Karpas-422 (cell line): Measurements from ENCODE around the gene NFATC3. TPM values are rescaled to one million over a fixed set of nuclear protein-coding genes. Genes with fewer than 3 reads are reported as not detected.

Source experiments
- DNase-seq: peaks from one replicate; pipeline ENCODE4 v3.0.0-alpha.2; 2015
- H2AFZ ChIP-seq: fragments of 200-600 bp; sonication (generic); 2 replicates; pipeline ENCODE4 v1.6.1; 2014; ENCODE audit warnings: antibody characterized with exemption, low read length, mixed read lengths
- H3K27ac ChIP-seq: fragments of 200-600 bp; sonication (generic); 2 replicates; pipeline ENCODE4 v1.5.1; 2014; ENCODE audit warnings: mild to moderate bottlenecking, low read length, moderate library complexity
- H3K27me3 ChIP-seq: fragments of 200-600 bp; sonication (generic); 2 replicates; pipeline ENCODE4 v1.6.1; 2014; ENCODE audit warnings: low read length, mixed read lengths
- H3K36me3 ChIP-seq: fragments of 200-600 bp; sonication (generic); 2 replicates; pipeline ENCODE4 v1.6.1; 2014; ENCODE audit warnings: low read length, mixed read lengths; ENCODE audit not compliant: insufficient read depth
- H3K4me1 ChIP-seq: fragments of 200-600 bp; sonication (generic); 2 replicates; pipeline ENCODE4 v1.6.1; 2014; ENCODE audit warnings: mild to moderate bottlenecking, low read length, mixed read lengths
- H3K4me2 ChIP-seq: fragments of 200-600 bp; sonication (generic); 2 replicates; pipeline ENCODE4 v1.6.1; 2014; ENCODE audit warnings: low read length, low read depth, mild to moderate bottlenecking; ENCODE audit not compliant: poor library complexity, severe bottlenecking
- H3K4me3 ChIP-seq: fragments of 200-600 bp; sonication (generic); 2 replicates; pipeline ENCODE4 v1.5.1; 2014; ENCODE audit warnings: mild to moderate bottlenecking, antibody characterized with exemption, low read length, mixed read lengths
- H3K79me2 ChIP-seq: fragments of 200-600 bp; sonication (generic); 2 replicates; pipeline ENCODE4 v1.6.1; 2014; ENCODE audit warnings: mild to moderate bottlenecking, low read length, mixed read lengths
- H3K9ac ChIP-seq: fragments of 200-600 bp; sonication (generic); 2 replicates; pipeline ENCODE4 v1.6.0; 2014; ENCODE audit warnings: low read length
- H3K9me2 ChIP-seq: fragments of 200-600 bp; sonication (generic), shearing (Covaris generic); replicated peaks from 2 replicates; pipeline ENCODE4 v1.6.0; 2014; ENCODE audit warnings: mild to moderate bottlenecking, low read length, moderate library complexity; ENCODE audit not compliant: insufficient read depth
- H3K9me3 ChIP-seq: fragments of 300-700, 200-600 bp; sonication (generic); 2 replicates; pipeline ENCODE4 v1.6.1; 2014; ENCODE audit warnings: low read length, mixed read lengths
- H4K20me1 ChIP-seq: fragments of 200-600 bp; sonication (generic); 2 replicates; pipeline ENCODE4 v1.6.1; 2014; ENCODE audit warnings: mild to moderate bottlenecking, antibody characterized with exemption, low read length, low read depth; ENCODE audit not compliant: insufficient read depth
- total RNA-seq: library from RNA; depleted of rRNA; stranded (reverse); fragments of >200 nt; shearing (Covaris generic); gene quantifications from 2 replicates; pipeline ENCODE4 v1.2.3, GENCODE V29; 2014; ENCODE audit warnings: low replicate concordance

NFATC3 gene
- total RNA-seq, 1 experiment from 2014 or later: 72.3 TPM

DNA sequence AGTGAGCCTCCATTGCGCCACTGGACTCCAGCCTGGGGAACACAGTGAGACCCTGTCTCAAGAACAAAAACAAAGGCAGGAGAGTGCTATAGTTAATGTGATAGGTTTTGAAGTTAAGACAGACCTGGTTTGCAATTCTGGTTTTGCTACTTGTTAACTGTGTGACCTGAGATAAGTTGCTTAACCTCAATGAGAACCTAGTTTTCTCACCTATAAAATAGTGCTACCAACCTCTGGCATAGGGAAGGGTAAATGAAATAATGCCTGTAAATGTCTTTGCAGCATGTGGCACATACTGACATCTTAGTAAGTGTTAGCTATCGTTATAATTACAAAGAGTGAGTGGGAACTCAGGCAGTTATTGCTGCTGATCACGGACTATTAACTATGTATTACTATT lies 29.8 kb upstream of the NFATC3 start:
- Histone ChIP-seq H3K4me1 (no peaks in the 10 kb centered on the region), H3K4me2 (no peak overlapping the region), H3K36me3 (peaks cover 36% of the 10 kb centered on the region), H3K9me3 (no peaks in the 10 kb centered on the region), H3K79me2 (0 out of 2 replicates have a peak, but pooled peaks cover 2% of the 10 kb centered on the region), H3K27ac (no peak overlapping the region), H3K4me3 (no peak overlapping the region), H3K9me2 (no peaks in the 10 kb centered on the region), H3K9ac (no peak overlapping the region), H3K27me3 (no peaks in the 10 kb centered on the region), H4K20me1 (no peaks in the 10 kb centered on the region; the same call in 1 of the 2 replicates), H2AFZ (no peak overlapping the region)
- no peak for DNase-seq

- H3K4me3 ChIP-seq: no peak overlapping the region
- no peak overlapping the region for H3K4me2 ChIP-seq
- H3K79me2 ChIP-seq: no peaks in the 10 kb centered on the region
- no peaks in the 10 kb centered on the region for H3K9me2 ChIP-seq
- H3K9me3 ChIP-seq: no peaks in the 10 kb centered on the region
- no peak overlapping the region for H2AFZ ChIP-seq
- no peak overlapping the region for H3K27ac ChIP-seq
- no peak for DNase-seq
- H3K27me3 ChIP-seq: no peaks in the 10 kb centered on the region
- H3K36me3 ChIP-seq: peaks cover 29% of the 10 kb centered on the region
- no peaks in the 10 kb centered on the region for H4K20me1 ChIP-seq
- H3K4me1 ChIP-seq: peaks cover 12% of the 10 kb centered on the region
- H3K9ac ChIP-seq: no peak overlapping the region
These were observed 25.4 kb upstream of the NFATC3 start for GRCh38 chr16:68059804-68060203.

DNA sequence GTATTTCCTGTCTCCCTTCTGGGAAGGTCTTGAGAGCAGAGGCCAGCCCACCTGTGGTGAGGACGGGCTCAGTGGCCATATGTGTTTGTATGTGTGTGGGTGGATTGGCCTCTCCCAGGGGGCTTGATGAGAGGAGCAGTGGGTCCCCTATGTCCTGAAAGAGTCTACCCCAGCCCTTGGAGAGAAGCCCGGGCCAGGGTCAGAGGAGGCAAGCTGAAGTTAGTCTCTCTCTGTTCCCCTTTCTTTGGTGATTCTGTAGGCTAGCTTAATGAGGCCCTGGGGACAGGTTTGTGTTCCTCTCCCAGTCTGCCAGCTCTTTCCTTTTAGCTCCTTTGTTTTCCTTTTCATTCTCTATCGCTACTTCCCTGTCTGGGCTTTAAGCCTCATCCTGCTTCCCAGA lies 23.8 kb upstream of the NFATC3 start:
- peak overlapping the region; percentile 75 for H3K27ac ChIP-seq
- no peaks in the 10 kb centered on the region for H3K79me2 ChIP-seq
- H3K4me2 ChIP-seq: no peak overlapping the region
- H4K20me1 ChIP-seq: no peaks in the 10 kb centered on the region
- peaks cover 12% of the 10 kb centered on the region for H3K4me1 ChIP-seq
- H2AFZ ChIP-seq: no peak overlapping the region
- H3K9ac ChIP-seq: peak overlapping the region; percentile 40; the same call in 1 of the 2 replicates
- no peak overlapping the region for H3K4me3 ChIP-seq
- no peaks in the 10 kb centered on the region for H3K27me3 ChIP-seq
- no peaks in the 10 kb centered on the region for H3K9me2 ChIP-seq
- DNase-seq: no peak
- peaks cover 24% of the 10 kb centered on the region for H3K36me3 ChIP-seq
- no peaks in the 10 kb centered on the region for H3K9me3 ChIP-seq

DNA sequence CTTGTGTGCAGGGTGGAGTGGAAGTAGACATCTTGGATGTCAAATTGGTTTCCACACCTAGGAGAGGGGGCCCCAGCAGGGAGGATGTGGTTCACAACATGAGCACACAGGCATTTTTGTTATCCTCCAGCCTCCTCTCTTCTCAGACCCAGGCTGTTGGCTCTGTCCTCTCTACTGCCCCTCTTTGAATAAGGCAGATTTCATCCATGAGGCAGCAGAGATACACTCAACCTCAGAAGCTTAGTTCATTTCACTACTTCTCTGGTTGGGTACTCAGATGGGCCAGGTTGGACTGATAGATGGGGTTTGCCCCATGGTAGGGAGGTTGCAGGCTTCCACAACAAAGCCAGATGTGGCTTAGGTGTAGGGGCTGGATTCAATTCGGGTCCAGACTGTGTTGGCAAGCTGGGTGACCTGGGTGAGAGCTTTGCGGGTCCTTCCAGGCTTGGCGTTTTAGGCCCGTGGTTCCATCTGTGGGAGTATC lies 22.2 kb upstream of the NFATC3 start:
- no peak overlapping the region for H3K27ac ChIP-seq
- H3K9me3 ChIP-seq: no peaks in the 10 kb centered on the region
- H3K27me3 ChIP-seq: no peaks in the 10 kb centered on the region
- no peak overlapping the region for H3K4me2 ChIP-seq
- H3K4me3 ChIP-seq: no peak overlapping the region
- no peak overlapping the region for H3K9ac ChIP-seq
- no peaks in the 10 kb centered on the region for H3K79me2 ChIP-seq
- no peaks in the 10 kb centered on the region for H3K9me2 ChIP-seq
- H4K20me1 ChIP-seq: no peaks in the 10 kb centered on the region
- H3K36me3 ChIP-seq: peaks cover 19% of the 10 kb centered on the region; the same call in 1 of the 2 replicates
- DNase-seq: no peak
- H3K4me1 ChIP-seq: peaks cover 12% of the 10 kb centered on the region
- no peak overlapping the region for H2AFZ ChIP-seq

- Histone ChIP-seq H3K4me3 (no peak overlapping the region), H3K4me1 (peaks cover 12% of the 10 kb centered on the region), H3K9ac (no peak overlapping the region), H3K79me2 (no peaks in the 10 kb centered on the region), H3K9me2 (no peaks in the 10 kb centered on the region), H3K27ac (no peak overlapping the region), H3K4me2 (no peak overlapping the region), H2AFZ (no peak overlapping the region), H4K20me1 (no peaks in the 10 kb centered on the region), H3K27me3 (no peaks in the 10 kb centered on the region), H3K36me3 (peaks cover 10% of the 10 kb centered on the region; the same call in 1 of the 2 replicates), H3K9me3 (no peaks in the 10 kb centered on the region)
- peak; percentile 85 for DNase-seq
These were observed 20.3 kb upstream of the NFATC3 start for GRCh38 chr16:68064791-68065365.

GRCh38 chr16:68065716-68066305 lies 19.4 kb upstream of the NFATC3 start:
- no peak for DNase-seq
- no peaks in the 10 kb centered on the region for H3K27me3 ChIP-seq
- peaks cover 14% of the 10 kb centered on the region for H3K4me1 ChIP-seq
- no peaks in the 10 kb centered on the region for H3K9me3 ChIP-seq
- no peak overlapping the region for H3K27ac ChIP-seq
- no peak overlapping the region for H3K4me3 ChIP-seq
- no peaks in the 10 kb centered on the region for H3K79me2 ChIP-seq
- H3K4me2 ChIP-seq: no peak overlapping the region
- H3K36me3 ChIP-seq: peaks cover 11% of the 10 kb centered on the region; the same call in 1 of the 2 replicates
- H3K9ac ChIP-seq: no peak overlapping the region
- H2AFZ ChIP-seq: no peak overlapping the region
- H3K9me2 ChIP-seq: no peaks in the 10 kb centered on the region
- no peaks in the 10 kb centered on the region for H4K20me1 ChIP-seq

GRCh38 chr16:68066763-68067162 lies 18.4 kb upstream of the NFATC3 start:
- Histone ChIP-seq H3K4me1 (peaks cover 10% of the 10 kb centered on the region), H3K9me2 (no peaks in the 10 kb centered on the region), H3K27me3 (no peaks in the 10 kb centered on the region), H3K27ac (no peak overlapping the region), H3K9ac (no peak overlapping the region), H3K9me3 (no peaks in the 10 kb centered on the region), H3K36me3 (peaks cover 17% of the 10 kb centered on the region; the same call in 1 of the 2 replicates), H4K20me1 (no peaks in the 10 kb centered on the region), H3K4me2 (no peak overlapping the region), H3K4me3 (no peak overlapping the region), H2AFZ (no peak overlapping the region), H3K79me2 (no peaks in the 10 kb centered on the region)
- no peak for DNase-seq

GRCh38 chr16:68068926-68069325 lies 16.2 kb upstream of the NFATC3 start:
- no peak overlapping the region for H3K9ac ChIP-seq
- H3K9me2 ChIP-seq: no peaks in the 10 kb centered on the region
- no peak overlapping the region for H3K4me3 ChIP-seq
- H3K9me3 ChIP-seq: no peaks in the 10 kb centered on the region
- no peaks in the 10 kb centered on the region for H4K20me1 ChIP-seq
- no peak overlapping the region for H3K27ac ChIP-seq
- H2AFZ ChIP-seq: no peak overlapping the region
- DNase-seq: no peak
- no peak overlapping the region for H3K4me2 ChIP-seq
- peaks cover 24% of the 10 kb centered on the region for H3K36me3 ChIP-seq
- no peaks in the 10 kb centered on the region for H3K27me3 ChIP-seq
- peaks cover 17% of the 10 kb centered on the region for H3K4me1 ChIP-seq
- no peaks in the 10 kb centered on the region for H3K79me2 ChIP-seq
